Stimulated activated CD4-positive, alpha-beta T cell treated with anti-CD3 and anti-CD28 coated beads, Interleukin-12 subunit alpha, Interleukin-12 subunit beta, amount 100 ng/mL, for 4 hours (primary cell): ENCODE measurements around the gene CIAO1.
A peak's percentile ranks its signal among the peaks of the same experiment; 100 is the strongest.
"Not testable (repeated sequence)": the region's sequence is repeated elsewhere in the genome, so short reads cannot be mapped to it uniquely, and the experiment has no call there.

Experiments used
- DNase-seq: peaks from one replicate; pipeline ENCODE4 v3.0.0-alpha.2; 2020

CIAO1 gene

GRCh38 chr2:96265840-96266679, at the start of gene CIAO1, which contains the start of gene TMEM127:
TSS of gene CIAO1 (plus strand) at chr2:96266225. CDS start at chr2:96266351, 126 bp downstream.
TSS of gene TMEM127 (minus strand) at chr2:96265997. CDS start at chr2:96265381, 616 bp downstream.
- DNase-seq: peak; percentile 96

GRCh38 chr2:96218508-96219131, 47.4 kb upstream of the CIAO1 start:
- DNase-seq: no peak

- DNase-seq: not testable (repeated sequence)
These were observed 46.1 kb upstream of the CIAO1 start for GRCh38 chr2:96219959-96220358.

GRCh38 chr2:96221106-96221505, 44.9 kb upstream of the CIAO1 start:
- not testable (repeated sequence) for DNase-seq

GRCh38 chr2:96225016-96225533, 41.0 kb upstream of the CIAO1 start:
- no peak for DNase-seq

- no peak for DNase-seq
These were observed 34.7 kb upstream of the CIAO1 start for GRCh38 chr2:96231316-96231715.

GRCh38 chr2:96233436-96233835, 32.6 kb upstream of the CIAO1 start:
- DNase-seq: no peak

GRCh38 chr2:96233880-96234316, 32.1 kb upstream of the CIAO1 start:
- DNase-seq: no peak

- DNase-seq: no peak
These were observed 29.1 kb upstream of the CIAO1 start for GRCh38 chr2:96236882-96237281.

GRCh38 chr2:96238266-96238665, 27.8 kb upstream of the CIAO1 start:
- no peak for DNase-seq

GRCh38 chr2:96239091-96239490, 26.9 kb upstream of the CIAO1 start:
- no peak for DNase-seq

- no peak for DNase-seq
These were observed 26.2 kb upstream of the CIAO1 start for GRCh38 chr2:96239745-96240264.

- no peak for DNase-seq
These were observed 25.5 kb upstream of the CIAO1 start for GRCh38 chr2:96240341-96241038.

- no peak for DNase-seq
These were observed 24.8 kb upstream of the CIAO1 start for GRCh38 chr2:96241227-96241626.

- peak; percentile 13 for DNase-seq
These were observed 24.0 kb upstream of the CIAO1 start for GRCh38 chr2:96241900-96242611.

- no peak for DNase-seq
These were observed 22.2 kb upstream of the CIAO1 start for GRCh38 chr2:96243843-96244242.

GRCh38 chr2:96245609-96246390, 20.2 kb upstream of the CIAO1 start:
- DNase-seq: no peak

- DNase-seq: no peak
These were observed 19.0 kb upstream of the CIAO1 start for GRCh38 chr2:96247009-96247408.

- no peak for DNase-seq
These were observed 18.1 kb upstream of the CIAO1 start for GRCh38 chr2:96247896-96248295.

- DNase-seq: no peak
These were observed 17.4 kb upstream of the CIAO1 start for GRCh38 chr2:96248624-96249023.

GRCh38 chr2:96249654-96250053, 16.4 kb upstream of the CIAO1 start:
- no peak for DNase-seq

GRCh38 chr2:96250188-96250587, 15.8 kb upstream of the CIAO1 start:
- no peak for DNase-seq
